HG03558 (cell line): Measurements from ENCODE around the gene SNAPC2.
"Not testable (repeated sequence)": the region's sequence is repeated elsewhere in the genome, so short reads cannot be mapped to it uniquely, and the experiment has no call there.

ENCODE experiments used
- ATAC-seq: cut with Tn5 transposase; IDR thresholded peaks from one replicate; pipeline ENCODE4 v1.9.1; 2021; ENCODE audit warnings: moderate number of reproducible peaks; ENCODE audit not compliant: unreplicated experiment; ENCODE audit errors: extremely low read depth

SNAPC2 gene

DNA sequence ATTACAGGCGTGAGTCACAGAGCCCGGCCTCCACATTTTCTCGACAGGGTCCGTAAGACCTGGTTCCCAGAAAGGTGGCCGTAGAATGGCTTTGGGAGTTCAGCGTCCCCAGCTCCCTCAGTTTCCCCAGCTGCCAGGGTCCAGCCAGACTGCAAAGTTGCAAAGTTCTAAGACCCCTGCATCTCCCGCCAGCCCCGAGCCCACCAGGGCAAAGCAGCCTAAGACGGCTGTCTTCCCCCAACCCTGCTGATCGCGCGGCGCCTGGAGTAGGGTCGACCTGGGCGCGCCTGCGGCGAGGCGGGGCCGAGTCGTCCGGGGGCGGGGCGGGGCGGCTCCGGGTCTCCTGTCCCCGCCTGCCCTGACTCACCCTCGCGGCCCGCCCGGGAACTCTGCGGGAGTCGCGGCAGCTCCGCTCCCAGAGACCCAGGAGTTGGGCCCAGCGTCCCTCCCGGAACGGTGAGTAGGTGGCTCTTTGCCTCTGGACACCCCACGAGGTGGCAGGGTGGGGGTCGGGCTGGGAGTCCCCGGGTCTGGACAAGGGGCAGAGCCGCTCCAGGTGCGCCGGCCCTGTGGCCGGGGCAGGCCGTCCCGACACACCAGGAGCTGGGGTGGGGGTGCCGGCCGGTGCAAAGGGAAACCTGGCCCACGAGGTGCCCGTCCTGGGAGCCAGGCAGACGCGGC lies 31.9 kb upstream of the SNAPC2 start, which contains the start of gene LRRC8E:
Gene LRRC8E (plus strand): TSS at position 366 of the 681 bp plus-strand sequence. CDS start 7,094 bp downstream, outside the sequence.
- no peak for ATAC-seq

DNA sequence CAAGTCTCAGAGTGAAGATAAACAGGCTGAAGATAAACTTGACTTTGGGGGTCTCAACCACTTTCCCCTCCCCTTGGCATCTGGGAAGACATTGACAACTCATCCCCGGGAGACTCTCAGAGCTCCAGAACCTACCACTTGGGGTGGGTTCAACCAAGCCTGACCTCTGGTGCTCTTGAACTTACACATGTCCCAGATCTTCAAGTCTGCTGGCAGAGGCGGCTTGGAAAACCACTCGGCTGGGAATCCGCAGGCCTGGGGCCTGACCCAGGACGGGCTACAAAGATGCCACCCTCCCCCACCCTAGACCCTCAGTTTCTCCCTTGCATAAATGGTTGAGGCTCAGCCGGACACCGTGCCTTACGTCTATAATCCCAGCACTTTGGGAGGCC lies 31.3 kb upstream of the SNAPC2 start:
- ATAC-seq = no peak

DNA sequence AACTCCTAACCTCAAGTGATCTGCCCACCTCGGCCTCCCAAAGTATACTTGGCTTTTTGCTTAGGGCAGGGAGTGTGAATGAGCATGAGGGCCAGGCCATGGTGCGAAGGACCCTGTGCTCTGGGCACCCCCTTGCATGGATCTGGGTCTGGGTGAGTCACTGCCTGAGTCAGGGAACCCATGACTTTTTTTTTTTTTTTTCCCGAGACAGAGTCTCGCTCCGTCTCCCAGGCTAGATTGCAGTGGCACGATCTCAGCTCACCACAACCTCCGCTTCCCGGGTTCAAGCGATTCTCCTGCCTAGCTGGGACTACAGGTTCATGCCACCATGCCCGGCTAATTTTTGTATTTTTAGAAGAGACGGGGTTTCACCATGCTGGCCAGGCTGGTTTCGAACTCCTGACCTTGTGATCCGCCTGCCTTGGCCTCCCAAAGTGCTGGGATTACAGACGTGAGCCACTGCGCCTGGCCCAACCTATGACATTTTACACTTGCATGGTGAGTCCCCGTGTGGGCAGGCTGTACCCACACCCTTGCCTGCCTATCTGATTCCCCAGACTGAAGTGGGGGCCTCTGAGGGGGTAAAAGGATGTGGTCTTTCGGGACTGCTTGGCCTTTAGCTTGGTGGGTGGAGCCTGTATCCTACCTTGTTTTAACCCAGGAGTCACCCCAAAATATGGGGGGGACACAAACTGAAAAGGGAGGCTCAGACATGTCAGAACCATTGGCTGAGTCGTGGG lies 26.6 kb upstream of the SNAPC2 start:
- ATAC-seq = not testable (repeated sequence)

DNA sequence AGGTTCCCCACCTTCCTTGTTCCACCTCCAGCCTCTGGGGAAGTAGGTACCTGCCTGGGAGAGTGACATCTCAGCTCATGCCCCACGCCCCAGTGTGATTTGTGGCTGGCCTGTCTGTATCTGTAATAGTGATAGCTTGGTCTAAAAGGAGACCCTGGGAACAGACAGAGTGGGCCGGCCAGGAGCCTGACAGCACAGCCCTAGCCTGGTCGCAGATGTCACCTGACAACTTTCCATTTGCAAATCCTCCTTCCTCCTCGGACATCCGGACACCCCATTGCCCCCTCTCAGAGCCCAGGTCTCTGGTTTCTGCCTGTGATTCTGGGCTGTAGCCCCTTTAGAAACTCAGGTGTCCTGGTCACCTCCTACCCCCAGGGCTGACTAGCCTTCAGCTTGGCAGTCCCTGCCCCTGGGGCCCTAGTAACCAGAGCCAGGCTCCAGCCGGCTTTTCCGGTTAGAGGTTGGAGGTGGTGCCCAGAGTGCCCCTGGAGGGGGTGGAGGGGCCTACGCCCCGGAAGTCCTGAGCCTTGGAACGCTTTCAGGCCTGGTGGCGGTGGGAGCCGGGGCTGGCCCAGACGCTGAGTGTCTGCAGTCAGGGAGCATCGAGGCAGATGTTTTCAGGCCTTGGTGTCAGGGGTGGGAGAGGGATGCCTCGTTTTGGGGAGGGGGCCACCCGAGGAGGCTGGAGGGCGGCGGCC lies 25.4 kb upstream of the SNAPC2 start:
- ATAC-seq = no peak

DNA sequence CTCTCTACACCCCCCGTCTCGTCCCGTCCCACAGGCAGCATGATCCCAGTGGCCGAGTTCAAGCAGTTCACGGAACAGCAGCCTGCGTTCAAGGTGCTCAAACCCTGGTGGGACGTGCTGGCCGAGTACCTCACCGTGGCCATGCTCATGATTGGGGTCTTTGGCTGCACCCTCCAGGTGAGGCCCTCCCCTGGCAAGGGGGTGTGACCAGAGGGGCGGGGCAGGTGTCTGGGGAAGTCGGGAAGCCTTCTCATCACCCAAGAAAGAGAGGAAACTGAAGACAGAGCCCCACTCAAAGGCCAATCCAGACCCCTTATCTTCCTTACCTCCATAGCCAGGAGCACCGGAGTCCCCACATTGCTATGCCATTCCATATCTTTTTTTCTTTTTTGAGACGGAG lies 24.6 kb upstream of the SNAPC2 start:
- no peak for ATAC-seq

DNA sequence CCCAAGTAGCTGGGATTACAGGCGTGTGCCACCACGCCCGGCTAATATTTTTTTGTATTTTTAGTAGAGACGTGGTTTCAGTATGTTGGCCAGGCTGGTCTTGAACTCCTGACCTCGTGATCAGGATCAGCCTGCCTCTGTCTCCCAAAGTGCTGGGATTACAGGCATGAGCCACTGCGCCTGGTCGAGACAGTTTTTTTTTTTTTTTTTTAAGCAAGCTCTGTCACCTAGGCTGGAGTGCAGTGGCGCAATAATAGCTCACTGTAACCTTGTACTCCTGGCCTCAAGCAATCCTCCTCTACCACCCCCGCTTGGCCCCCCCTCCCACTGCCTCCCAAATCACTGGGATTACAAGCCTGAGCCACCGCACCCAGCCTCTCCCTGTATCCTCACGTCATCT lies 22.8 kb upstream of the SNAPC2 start:
- ATAC-seq = no peak

DNA sequence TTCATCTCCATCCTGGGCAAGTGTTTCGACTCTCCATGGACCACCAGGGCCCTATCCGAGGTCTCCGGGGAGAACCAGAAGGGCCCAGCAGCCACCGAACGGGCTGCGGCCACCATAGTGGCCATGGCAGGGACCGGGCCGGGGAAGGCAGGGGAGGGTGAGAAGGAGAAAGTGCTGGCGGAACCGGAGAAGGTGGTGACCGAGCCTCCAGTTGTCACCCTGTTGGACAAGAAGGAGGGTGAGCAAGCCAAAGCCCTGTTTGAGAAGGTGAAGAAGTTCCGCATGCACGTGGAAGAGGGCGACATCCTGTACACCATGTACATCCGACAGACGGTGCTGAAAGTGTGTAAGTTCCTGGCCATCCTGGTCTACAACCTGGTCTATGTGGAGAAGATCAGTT lies 21.2 kb upstream of the SNAPC2 start:
- no peak for ATAC-seq

DNA sequence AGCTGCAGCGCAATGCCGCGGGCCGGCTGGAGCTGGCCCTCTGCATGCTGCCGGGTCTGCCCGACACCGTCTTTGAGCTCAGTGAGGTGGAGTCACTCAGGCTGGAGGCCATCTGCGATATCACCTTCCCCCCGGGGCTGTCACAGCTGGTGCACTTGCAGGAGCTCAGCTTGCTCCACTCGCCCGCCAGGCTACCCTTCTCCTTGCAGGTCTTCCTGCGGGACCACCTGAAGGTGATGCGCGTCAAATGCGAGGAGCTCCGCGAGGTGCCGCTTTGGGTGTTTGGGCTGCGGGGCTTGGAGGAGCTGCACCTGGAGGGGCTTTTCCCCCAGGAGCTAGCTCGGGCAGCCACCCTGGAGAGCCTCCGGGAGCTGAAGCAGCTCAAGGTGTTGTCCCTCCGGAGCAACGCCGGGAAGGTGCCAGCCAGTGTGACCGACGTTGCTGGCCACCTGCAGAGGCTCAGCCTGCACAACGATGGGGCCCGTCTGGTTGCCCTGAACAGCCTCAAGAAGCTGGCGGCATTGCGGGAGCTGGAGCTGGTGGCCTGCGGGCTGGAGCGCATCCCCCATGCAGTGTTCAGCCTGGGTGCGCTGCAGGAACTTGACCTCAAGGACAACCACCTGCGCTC lies 20.3 kb upstream of the SNAPC2 start:
- ATAC-seq = no peak

DNA sequence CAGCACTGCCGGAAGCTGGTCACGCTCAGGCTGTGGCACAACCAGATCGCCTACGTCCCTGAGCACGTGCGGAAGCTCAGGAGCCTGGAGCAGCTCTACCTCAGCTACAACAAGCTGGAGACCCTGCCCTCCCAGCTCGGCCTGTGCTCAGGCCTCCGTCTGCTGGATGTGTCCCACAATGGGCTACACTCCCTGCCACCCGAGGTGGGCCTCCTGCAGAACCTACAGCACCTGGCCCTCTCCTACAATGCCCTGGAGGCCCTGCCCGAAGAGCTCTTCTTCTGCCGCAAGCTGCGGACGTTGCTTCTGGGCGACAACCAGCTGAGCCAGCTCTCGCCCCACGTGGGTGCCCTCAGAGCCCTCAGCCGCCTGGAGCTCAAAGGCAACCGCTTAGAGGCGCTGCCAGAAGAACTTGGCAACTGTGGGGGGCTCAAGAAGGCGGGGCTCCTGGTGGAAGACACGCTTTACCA lies 19.7 kb upstream of the SNAPC2 start:
- ATAC-seq = no peak

DNA sequence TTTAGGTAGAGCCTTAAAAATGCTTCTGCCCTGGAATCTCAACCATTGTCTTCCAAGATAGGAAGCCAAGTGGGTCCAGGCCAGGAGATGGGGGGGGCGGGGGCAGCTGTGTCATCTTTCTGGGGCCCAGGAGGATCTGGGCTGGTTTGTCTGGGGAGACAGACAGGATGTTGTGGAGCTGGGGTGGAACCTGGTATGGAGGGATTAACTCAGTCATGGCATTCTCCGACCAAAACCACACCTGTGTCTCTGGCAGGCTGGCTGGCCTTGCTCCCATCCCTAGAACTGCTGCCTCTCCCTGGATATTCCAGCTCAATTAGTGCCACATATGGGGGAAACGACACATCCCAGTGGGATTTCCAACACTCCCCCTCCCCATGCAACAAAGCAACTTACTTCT lies 19.2 kb upstream of the SNAPC2 start:
- no peak for ATAC-seq

DNA sequence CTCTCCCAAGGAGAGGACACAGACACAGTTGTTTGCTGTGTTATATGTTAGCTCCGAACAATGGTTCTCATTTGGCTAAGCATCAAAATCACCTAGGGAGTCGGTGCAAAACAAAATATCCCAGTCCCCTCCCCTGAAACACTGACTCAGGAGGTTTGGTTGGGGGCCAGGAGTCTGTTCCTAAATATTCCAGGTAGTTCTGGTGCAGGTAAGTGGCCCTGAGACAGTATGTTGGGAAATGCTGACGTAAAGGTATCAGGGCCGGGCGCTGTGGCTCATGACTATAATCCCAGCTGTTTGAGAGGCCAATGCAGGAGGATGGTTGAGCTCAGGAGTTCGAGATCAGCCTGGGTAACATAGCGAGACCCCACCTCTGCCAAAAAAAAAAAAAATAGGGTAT lies 18.8 kb upstream of the SNAPC2 start:
- no peak for ATAC-seq

DNA sequence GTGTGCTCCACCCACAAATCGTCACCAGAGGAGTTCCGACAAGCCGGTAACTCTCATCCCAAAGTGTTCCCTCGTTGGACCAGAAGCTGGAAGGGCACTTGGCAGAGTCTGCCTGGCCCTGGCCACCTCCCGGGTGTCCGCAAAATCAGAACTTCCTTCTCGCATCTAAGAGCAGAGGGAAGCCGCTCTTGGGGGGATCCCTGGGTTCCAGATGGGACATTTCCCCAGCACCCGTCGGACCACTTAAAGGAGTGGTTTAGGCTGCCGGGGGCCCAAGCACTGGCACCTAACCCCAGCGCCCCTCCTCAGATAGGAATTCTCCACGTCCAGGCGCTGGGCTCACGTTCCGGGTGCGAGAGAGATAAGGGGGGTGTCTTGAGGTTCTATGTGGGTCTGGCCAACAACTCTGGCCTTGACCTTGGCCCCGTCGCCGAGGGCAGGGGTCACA lies 17.3 kb upstream of the SNAPC2 start:
- no peak for ATAC-seq

DNA sequence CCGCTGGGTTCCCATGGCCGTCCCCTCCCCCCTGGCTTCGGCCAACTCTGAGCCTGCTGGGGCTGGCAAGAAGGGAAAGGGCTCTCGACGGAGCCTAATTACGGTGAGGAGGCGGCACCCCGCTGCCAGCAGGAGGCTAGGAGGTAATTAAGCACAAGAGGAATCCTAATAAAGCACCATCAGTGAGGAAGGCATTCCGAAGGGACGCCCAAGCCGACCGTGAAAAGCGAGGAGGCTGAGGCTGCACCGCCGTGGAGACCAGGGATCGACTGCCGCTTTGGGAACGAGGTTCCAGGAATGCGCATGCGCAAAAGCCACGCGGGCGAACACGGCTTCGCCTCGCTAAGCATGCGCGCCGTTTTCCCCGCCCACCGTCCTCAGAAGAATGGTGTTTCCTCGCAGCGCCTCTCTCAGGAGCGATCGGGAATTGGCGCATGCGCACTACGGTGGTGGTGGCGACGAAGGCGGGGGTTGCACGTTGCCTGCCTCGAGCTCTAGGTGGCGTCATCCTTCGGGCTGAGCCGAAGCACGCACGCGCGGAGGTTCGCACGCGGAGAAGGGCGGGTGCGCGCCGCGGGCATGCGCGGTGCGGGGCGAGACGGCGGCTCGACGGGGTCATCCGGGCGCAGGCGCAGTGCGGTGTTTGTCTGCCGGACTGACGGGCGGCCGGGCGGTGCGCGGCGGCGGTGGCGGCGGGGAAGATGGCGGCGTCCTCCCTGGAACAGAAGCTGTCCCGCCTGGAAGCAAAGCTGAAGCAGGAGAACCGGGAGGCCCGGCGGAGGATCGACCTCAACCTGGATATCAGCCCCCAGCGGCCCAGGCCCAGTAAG lies 16.7 kb upstream of the SNAPC2 start, which contains the start of gene MAP2K7:
Gene MAP2K7 (plus strand): TSS at position 634 of the 830 bp plus-strand sequence. CDS start 68 bp downstream, at position 702.
- peak; percentile 80 for ATAC-seq

DNA sequence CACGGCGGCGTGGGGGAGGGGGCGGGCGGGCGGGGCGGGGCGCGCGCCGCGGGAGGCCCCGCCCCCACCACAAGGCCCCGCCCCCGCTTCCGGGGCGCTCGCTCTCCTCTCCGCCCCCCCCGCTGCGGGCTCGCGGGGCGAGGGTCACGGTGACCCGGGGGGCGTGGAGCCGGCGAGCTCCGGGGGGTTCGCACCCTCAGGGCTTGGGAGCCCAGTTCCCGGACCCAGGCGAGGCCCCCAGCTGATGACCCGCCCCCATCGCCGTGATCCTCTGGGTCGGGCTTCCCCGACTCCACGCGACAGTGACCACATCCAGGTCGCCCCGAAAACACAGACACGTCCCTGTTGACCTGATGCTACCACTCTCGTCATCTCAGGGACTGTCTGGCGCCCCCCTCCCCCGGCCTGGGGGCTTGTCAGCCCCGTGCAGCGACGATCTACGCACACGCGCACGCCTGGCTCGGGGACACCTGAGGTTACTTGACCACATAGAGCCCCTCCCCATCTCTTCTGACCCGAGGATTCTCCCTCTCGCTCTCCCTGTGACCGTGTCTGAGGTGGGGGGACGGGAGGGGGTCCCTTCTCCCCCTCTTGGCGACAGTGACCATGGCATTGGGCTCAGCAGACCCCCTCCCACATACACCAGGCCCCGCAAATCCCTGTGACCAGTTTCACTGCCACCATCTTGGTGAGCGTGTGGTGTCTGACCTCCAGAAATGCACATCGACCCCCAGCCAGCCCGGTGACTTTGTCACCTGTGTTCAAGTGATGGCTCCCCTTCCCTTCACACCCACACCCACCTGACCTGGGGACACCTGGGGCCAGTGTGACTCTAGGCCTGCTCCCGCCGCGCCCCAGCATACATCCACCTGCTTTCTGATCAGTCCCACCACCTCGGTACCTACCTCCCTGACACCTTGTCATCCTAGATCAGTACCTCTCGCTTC lies 15.8 kb upstream of the SNAPC2 start:
- peak; percentile 1 for ATAC-seq

DNA sequence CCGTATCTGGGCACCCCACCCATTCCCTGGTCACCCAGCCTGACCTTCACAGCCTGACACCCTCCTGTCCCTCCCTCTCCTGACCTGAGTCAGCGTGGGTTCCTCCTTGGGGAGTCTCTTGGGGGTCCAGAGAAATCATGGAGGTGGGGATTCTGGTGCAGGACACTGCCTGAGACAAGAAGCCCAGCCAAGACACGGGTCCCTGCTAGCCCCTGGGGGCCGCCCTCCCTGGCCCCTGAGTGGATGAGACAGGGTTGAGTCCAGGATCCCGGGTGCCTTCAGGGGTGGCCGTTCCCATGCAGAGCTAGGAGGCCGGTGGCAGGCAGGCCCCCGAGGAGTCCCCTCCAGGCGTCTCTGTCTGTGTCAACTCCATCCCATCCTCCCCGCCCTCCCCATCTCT lies 14.9 kb upstream of the SNAPC2 start:
- no peak for ATAC-seq

DNA sequence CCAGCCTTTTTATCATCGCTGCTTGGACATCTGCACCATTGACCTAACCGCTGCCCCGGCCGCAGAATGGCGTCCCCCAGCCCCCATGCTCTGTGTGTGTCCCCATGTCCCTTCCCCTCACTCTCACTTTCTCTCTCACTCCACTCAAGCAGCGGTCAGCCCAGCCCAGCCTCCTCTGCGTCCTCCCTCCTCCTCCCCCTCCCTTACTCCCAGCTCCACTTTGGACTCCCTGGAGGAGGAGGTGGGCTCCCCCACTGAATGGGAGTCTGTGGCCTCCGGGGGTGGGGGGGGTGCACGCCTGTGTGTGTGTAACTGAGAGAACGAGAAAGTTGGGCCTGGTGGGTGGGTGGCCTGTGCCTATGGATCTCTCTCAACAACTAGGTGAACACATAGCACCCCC lies 14.3 kb upstream of the SNAPC2 start:
- no peak for ATAC-seq

DNA sequence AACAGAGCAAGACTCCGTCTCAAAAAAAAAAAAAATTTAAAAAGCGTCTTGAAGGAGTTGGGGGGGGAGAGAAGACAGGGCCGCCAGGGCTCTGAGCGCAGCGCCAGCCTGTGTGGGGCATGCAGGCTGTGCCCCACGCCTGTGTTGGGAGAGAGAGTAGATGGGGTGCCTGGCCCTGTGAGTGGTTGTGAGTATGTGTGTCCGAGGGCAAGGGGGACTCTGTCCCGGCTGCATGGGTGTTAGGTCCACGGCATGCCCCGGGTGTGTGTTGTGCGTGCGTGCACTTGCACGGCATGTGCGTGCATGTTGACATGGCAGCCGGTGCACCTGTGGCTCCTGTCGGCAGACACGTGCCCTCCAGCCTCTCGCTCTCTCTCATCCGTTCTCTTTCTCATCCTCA lies 13.0 kb upstream of the SNAPC2 start:
- ATAC-seq = no peak

DNA sequence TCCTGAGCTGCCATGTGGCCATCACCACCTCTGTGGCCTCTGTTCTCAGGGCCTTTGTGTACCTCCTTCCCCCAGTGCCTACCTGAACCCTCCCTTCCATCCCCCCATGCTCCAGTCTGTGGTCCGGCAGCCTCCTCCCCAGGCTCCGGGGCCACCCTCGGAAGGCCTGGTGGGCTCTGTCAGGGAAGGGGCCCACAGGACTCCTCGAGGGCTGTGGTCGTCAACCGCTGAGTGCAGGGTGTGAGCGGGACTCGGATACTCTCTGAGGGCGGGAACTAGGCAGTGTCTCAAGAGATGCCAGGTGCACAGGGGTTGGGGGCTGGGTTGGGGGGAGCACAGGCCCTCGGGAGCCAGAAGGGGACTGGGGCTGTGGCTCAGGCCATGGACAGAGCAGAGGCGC lies 12.6 kb upstream of the SNAPC2 start:
- ATAC-seq = no peak
